GM12892 (cell line): ENCODE results near the gene ERGIC1.
A peak's percentile ranks its signal among the peaks of the same experiment; 100 is the strongest.

Source experiments
- DNase-seq: peaks from one replicate; pipeline ENCODE4 v3.0.0; 2011; ENCODE audit not compliant: insufficient read length
- FAIRE-seq: peaks from 2 replicates; lab custom pipeline; 2011; peaks lifted over from hg19 to GRCh38; lab: Jason Lieb, UNC
- POLR2A ChIP-seq: IDR thresholded peaks from 2 replicates; pipeline ENCODE4 v1.6.1; 2011; ENCODE audit warnings: low read depth, low read length, control low read depth
- POLR2AphosphoS5 ChIP-seq: IDR thresholded peaks from 2 replicates; pipeline ENCODE4 v1.6.1; 2011; ENCODE audit warnings: low read depth, low read length, control low read depth
- TAF1 ChIP-seq: IDR thresholded peaks from 2 replicates; pipeline ENCODE4 v1.6.1; 2011; ENCODE audit warnings: low read depth, mild to moderate bottlenecking, control low read depth, low read length, borderline replicate concordance

Gene ERGIC1

DNA sequence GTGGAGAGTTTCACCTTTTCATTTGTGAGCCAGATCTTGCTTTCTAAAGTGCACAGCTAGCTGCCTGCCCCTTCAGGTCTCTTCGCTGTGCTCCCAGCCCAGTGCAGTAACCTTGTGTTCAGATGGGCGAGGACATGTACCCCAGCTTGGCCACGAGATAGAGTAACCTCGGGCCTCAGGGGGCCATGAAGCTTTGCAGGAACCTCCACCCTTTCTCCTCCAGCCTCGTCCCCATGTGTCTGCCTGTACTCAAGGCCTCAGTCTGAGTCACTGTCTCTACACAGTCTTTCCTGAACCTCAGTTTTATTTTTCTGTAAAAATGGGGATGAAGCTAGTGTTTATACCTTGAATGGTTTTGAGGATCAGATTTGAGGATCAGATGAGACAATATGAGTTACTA is 37.9 kb downstream of the ERGIC1 start:
- FAIRE-seq (no peak), DNase-seq (no peak)
- TF ChIP-seq TAF1 (no peak), POLR2A (no peak), POLR2AphosphoS5 (no peak)

DNA sequence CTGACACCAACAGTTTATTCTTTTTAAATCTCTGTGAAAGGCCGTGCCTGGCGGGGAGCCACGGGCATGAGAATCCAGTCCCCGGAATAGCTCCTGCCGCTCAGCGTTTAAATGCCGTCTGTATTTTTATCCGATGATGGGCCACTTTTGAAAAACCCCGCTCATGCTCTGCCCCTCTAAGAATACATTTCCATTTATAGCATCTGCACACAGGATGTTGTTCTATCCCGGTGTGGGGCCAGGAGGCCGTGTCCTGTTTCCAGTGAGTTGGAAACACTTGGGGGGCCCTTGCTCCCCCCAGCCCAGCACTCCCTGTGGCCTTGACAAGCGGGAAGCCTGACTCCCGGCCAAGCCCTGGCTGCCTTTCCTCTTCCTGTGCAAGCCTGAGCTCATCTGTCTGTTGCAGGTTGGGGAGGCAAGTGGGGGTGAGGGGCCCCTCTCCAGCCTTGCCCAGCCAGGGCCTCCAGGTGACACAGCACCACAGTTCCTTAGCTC is 39.0 kb downstream of the ERGIC1 start:
- FAIRE-seq (no peak), DNase-seq (no peak)
- no peak for TF ChIP-seq POLR2A
- TF ChIP-seq TAF1, result no peak
- no peak for TF ChIP-seq POLR2AphosphoS5

DNA sequence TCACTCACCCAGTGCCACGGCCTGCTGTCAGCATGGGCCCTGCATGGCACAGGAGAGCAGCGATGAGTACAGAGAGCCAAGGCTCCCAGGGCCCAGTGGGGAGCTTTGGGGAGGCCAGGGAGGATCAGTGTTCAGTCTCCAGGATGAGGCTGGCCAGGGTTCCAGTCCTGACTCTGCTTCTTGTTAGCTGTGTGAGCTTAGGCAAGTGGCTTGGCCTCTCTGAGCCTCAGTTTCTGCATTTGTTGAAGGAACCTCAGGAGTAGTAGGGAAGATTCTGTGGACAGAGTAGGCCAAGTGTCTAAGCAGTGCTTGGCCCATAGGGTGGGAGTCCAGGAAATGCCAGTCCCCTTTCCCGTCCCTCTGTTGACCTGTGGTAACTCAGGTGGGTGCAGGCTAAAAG is 39.5 kb downstream of the ERGIC1 start:
- no peak for TF ChIP-seq POLR2AphosphoS5
- no peak for TF ChIP-seq POLR2A
- TF ChIP-seq TAF1, result no peak
- FAIRE-seq, result no peak
- DNase-seq, result no peak

DNA sequence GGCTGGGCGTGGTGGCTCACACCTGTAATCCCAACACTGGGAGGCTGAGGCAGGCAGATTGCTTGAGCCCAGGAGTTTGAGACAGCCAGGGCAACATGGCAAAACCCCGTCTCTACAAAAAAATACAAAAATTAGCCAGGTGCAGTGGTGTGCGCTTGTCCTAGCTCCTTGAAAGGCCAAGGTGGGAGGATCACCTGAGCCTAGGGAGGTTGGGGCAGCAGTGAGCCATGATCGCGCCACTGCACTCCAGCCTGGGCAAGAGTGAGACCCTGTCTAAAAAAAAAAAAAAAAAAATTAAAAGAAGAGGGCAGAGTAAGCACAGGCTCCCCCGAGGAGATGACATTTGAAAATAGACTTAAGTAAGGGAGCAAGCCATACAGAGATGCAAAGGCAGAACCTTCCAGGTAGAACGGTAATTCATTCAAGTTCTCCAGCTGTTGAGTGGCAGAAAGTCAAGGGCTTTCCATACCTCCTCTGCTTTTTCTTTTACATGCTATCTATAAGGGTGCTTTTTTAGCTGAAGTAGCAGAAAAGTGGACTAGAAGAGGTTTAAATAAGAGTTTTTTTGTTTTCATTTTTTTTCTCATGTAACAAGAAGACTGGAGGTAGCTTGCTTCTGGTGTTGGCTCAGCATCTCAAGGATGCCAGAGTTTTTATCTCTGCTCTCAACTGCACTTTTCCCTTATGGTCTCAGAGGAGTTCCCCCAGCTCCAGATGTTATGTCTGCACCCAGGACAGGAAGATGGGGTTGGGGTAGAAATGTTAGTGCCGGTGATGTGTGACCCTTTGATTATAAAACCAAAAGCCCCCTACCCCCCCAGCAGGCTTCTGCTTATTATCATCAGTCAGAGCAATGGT is 40.8 kb downstream of the ERGIC1 start:
- TF ChIP-seq POLR2A, result no peak
- TF ChIP-seq TAF1, result no peak
- no peak for TF ChIP-seq POLR2AphosphoS5
- no peak for DNase-seq
- no peak for FAIRE-seq

DNA sequence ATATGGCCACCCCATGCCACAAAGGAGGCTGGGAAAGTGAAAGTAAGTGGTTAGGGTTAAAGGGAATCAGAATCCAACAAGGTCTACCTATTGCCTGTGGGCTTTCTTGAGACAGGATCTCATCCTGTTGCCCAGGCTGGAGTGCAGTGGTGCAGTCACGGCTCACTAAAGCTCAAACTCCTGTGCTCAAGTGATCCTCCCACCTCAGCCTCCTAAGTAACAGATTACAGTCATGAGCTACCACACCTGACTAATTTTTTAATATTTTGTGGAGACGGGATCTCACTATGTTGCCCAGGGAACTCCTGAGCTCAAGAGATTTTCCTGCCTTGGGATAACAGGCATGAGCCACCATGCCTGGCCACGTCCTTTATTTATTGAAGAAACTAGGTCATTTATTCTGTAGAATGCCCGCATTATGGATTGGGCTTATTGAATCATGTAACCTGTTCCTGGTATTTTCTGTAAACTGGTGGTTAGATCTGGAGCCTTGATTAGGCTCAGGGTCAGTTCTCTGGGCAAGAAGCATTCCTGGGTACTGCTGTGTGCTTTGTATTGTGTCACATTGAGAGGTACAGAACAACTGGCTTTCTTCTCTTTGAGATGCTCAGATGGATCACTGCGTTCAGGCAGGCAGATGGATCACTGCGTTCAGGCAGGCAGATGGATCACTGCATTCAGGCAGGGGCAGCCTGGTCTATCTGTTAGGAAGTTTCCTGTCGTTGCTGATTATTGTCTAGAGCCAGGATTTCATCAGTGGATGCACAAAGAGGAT is 41.6 kb downstream of the ERGIC1 start:
- DNase-seq, result no peak
- TF ChIP-seq TAF1 (no peak), POLR2AphosphoS5 (no peak), POLR2A (no peak)
- FAIRE-seq, result no peak

DNA sequence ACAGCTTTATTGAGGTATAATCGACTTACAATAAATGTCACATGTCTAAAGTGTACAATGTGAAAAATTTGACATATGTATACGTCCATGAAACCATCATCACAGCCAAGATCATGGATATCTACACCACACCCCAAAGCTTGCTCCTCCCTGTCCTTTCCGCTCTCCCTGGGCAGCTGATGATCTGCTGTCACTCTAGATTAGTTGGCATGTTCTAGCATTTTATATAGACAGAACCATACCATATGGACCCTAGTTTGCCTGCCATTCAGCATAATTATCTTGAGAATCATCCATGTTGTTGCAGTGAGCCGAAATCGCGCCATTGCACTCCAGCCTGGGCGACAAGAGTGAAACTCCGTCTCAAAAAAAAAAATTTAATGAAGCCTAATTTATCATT is 42.5 kb downstream of the ERGIC1 start:
- FAIRE-seq (no peak), DNase-seq (no peak)
- TF ChIP-seq POLR2AphosphoS5, result no peak
- no peak for TF ChIP-seq POLR2A
- no peak for TF ChIP-seq TAF1

DNA sequence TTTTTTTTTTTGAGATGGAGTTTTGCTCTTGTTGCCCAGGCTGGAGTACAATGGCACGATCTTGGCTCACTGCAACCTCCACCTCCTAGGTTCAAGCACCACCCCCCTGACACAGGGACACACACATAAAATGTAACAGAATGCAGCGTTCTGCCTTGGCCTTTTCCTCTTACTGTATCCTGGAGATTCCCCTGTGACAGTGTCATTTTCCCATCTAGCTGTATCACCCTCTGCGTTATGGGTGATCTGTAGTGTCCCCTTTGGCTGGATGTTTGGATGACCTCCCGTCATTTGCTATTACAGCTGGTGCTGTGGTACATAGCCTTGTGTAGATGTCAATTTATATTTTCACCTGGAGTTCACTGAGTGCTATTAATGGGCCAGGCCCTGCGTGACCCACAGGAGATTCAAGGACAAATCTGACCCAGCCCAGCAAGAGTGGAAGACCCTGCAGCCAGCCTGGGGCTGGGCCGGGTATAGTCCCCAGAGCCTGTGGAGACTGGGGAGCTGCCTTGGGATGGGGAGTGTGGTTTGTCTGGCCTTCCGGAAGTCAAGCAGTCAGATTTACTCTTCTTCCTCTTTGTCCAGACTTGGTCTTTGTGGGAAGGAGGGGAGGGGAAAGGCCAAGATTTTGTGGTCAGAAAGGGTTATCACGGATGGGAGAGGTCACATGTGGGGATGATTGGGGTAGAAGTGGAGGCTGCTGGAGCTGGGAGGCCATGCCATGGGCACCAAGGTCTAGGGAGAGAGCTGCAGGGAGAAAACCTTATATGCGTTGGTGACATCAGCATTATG is 43.6 kb downstream of the ERGIC1 start:
- TF ChIP-seq POLR2AphosphoS5 (no peak), TAF1 (no peak), POLR2A (no peak)
- DNase-seq (no peak), FAIRE-seq (no peak)

DNA sequence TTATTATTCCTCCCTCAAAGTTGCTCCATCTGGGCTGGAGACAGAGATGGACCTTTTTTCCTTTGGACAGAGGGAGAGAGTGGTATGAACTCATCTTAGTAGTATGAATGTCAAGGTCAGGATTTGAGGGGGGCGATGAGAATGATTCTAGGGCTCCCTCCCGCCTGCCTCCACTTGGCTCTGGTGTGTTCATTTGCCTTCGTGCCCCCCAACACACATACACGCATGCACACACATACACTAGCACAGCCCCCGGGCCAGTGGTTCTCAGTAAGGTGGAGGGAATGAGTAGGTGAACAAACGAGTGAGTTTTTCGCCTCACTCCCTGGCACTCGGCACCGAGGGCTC is 44.5 kb downstream of the ERGIC1 start:
- no peak for FAIRE-seq
- TF ChIP-seq POLR2A (no peak), TAF1 (no peak), POLR2AphosphoS5 (no peak)
- DNase-seq, result no peak

DNA sequence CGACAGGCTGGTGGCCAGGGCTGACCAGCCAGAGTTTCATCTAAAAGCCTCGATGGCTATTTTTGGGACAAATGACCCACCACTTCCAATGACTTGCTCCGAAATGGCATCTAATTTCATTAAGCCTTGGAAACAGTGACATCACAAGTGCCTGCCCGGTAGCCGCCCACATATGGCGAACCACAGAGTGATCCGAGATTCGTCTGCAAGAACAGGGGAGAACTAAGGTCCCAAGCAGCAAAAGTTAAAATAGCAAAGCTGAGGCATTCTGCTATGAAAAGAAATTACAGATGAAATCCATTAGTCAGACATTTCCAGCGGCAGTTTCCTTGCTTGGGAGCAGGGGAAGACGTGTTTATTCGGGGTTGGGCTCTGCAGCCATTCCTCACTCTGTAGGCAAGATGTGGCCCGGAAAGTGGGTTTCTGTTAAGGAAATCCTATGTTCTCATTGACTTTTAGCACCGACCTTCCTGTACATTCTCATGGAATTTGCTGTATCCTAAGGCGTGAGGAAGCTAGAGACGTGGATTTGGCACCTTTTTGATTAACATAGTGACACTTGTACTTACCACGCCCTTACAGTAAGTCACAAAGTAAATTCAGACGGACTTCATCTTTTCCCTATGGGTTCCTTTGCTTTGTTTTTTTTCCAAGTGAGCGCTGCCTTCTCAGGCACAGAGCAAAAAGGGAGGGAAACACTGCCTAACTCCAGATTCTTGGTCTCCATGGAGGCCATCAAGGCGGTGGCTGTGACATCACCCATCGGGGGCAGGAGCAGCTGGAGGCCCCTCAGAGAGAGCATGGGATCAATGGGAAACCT is 45.1 kb downstream of the ERGIC1 start:
- DNase-seq (no peak), FAIRE-seq (no peak)
- no peak for TF ChIP-seq TAF1
- TF ChIP-seq POLR2A, result no peak
- TF ChIP-seq POLR2AphosphoS5, result no peak

DNA sequence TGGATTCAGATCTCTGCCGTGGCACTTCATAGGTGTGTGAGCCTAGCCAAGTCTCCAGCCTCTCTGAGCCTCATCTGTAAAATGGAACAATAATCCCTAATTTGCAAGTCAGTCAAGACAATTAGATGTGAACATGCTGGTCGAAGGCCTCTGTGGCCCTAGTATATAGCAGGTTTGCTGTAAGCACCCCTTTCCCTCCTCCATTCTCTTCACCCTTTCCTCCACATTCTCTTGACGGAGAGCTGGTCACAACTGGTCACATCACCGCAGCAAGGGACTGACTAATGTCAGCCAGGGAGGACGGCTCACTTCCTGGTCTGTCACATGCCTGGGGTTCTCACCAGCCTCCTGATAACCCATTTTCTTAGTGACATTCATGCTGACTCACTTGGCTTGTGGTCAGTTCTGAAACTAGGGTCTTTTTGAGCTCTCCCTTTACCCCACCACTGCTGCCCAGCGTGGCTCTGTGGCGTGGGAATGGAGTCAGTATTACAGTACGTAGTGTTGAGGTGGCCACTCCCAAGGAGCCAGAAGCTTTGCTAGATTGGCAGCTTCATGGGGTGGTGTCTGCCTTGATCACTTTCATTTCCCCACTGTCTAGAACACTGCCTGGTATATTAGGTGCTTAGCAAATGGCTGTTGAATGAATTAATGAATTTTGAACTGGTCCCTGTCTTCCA is 47.8 kb downstream of the ERGIC1 start:
- no peak for DNase-seq
- FAIRE-seq, result no peak
- TF ChIP-seq POLR2A (peak; percentile 46; the same call in 1 of the 2 replicates), POLR2AphosphoS5 (no peak)
